B cell (primary cell): Measurements from ENCODE around the gene ZNF407.

Experiments
- EZH2 ChIP-seq: IDR thresholded peaks from 2 replicates; pipeline ENCODE4 v1.6.1; 2012; ENCODE audit warnings: borderline replicate concordance, low read depth, mild to moderate bottlenecking, moderate library complexity, low read length; ENCODE audit not compliant: insufficient read depth, poor library complexity, severe bottlenecking
- TF ChIP-seq, protein P1 (sequence below): fragments of 200-600 bp; IDR thresholded peaks from one replicate; pipeline ENCODE4 v1.8.0; 2022; ENCODE audit warnings: antibody characterized with exemption, mild to moderate bottlenecking

DNA sequence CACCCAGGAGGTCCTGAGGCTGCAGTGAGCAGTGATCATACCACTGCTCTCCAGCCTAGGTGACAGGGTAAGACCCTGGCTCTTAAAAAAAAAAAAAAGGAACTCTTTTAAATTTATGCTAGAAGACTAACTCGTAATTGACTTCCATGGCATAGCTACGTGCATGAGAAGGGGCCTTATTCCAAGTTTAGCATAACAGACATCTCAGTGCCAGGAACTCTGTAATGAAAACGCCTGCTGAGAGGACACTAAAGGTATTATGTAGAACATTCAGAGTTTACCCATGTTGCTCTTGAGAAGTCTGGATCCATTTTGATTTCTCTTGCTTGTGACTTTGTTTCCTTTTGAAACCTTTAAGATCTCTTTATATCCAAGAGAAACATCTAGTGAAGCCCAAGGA lies 276.0 kb downstream of the ZNF407 start:
- TF ChIP-seq, protein P1, sequence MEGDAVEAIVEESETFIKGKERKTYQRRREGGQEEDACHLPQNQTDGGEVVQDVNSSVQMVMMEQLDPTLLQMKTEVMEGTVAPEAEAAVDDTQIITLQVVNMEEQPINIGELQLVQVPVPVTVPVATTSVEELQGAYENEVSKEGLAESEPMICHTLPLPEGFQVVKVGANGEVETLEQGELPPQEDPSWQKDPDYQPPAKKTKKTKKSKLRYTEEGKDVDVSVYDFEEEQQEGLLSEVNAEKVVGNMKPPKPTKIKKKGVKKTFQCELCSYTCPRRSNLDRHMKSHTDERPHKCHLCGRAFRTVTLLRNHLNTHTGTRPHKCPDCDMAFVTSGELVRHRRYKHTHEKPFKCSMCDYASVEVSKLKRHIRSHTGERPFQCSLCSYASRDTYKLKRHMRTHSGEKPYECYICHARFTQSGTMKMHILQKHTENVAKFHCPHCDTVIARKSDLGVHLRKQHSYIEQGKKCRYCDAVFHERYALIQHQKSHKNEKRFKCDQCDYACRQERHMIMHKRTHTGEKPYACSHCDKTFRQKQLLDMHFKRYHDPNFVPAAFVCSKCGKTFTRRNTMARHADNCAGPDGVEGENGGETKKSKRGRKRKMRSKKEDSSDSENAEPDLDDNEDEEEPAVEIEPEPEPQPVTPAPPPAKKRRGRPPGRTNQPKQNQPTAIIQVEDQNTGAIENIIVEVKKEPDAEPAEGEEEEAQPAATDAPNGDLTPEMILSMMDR = no peak
- no peak for TF ChIP-seq EZH2
